H1 (cell line): Measurements from ENCODE around the gene OR51B4. TPM values are rescaled to one million over a fixed set of nuclear protein-coding genes. Genes with fewer than 3 reads are reported as not detected.
"Not testable (repeated sequence)": the region's sequence is repeated elsewhere in the genome, so short reads cannot be mapped to it uniquely, and the experiment has no call there.

Source experiments
- CTCF ChIA-PET: fragments of 300-600 bp; sonication (Branson Sonifier 250); formaldehyde crosslinking; loops from one replicate; lab custom pipeline; 2021; ENCODE audit not compliant: partially characterized antibody; lab: Charles Lee
- POLR2A ChIA-PET: fragments of 300-600 bp; sonication (Branson Sonifier 250); formaldehyde crosslinking; loops from one replicate; lab custom pipeline; 2021; ENCODE audit warnings: inconsistent platforms; ENCODE audit not compliant: partially characterized antibody; lab: Charles Lee
- DNase-seq, 2 experiments: peaks; one replicate each; pipeline versions ENCODE4 v3.0.0 to v3.0.0-alpha.2; 2010 to 2022; ENCODE audit warnings: low spot score in 2 of 2, low read depth in 1 of 2, mixed read lengths in 1 of 2
- FAIRE-seq: peaks from 2 replicates; lab custom pipeline; 2011; peaks lifted over from hg19 to GRCh38; lab: Jason Lieb, UNC
- H2AFZ ChIP-seq: 2 replicates; pipeline ENCODE4 v1.8.1; 2012; ENCODE audit warnings: low read length, inconsistent platforms
- H2AK5ac ChIP-seq: 2 replicates; pipeline ENCODE4 v1.6.1; 2013; ENCODE audit warnings: low read depth, low read length
- H2BK120ac ChIP-seq: replicated peaks from 2 replicates; pipeline ENCODE3; 2013; ENCODE audit warnings: low read depth, low read length, inconsistent platforms
- H2BK12ac ChIP-seq: 2 replicates; pipeline ENCODE4 v1.6.1; 2013; ENCODE audit warnings: low read depth, low read length
- H2BK15ac ChIP-seq: 2 replicates; pipeline ENCODE4 v1.6.1; 2013; ENCODE audit warnings: low read length
- H2BK20ac ChIP-seq: 2 replicates; pipeline ENCODE4 v1.6.1; 2013; ENCODE audit warnings: low read length
- H2BK5ac ChIP-seq: 2 replicates; pipeline ENCODE4 v1.6.1; 2013; ENCODE audit warnings: low read depth, low read length
- H3K14ac ChIP-seq: 2 replicates; pipeline ENCODE4 v1.6.1; 2013; ENCODE audit warnings: inconsistent platforms; ENCODE audit not compliant: insufficient read length
- H3K18ac ChIP-seq: 2 replicates; pipeline ENCODE4 v1.6.1; 2013; ENCODE audit warnings: low read length; ENCODE audit errors: extremely low read depth
- H3K23ac ChIP-seq: 2 replicates; pipeline ENCODE4 v1.6.1; 2013; ENCODE audit warnings: inconsistent platforms; ENCODE audit not compliant: insufficient read length
- H3K23me2 ChIP-seq: 2 replicates; pipeline ENCODE4 v1.6.1; 2013; ENCODE audit warnings: low read depth, low read length
- H3K27ac ChIP-seq: 2 replicates; pipeline ENCODE4 v1.6.1; 2011; ENCODE audit warnings: low read depth, low read length, inconsistent platforms
- H3K27me3 ChIP-seq, 4 experiments: replicated peaks in 1 of 4; 1 replicate in 1 of 4; 2 replicates in 3 of 4; pipeline versions ENCODE4 v1.6.1 to v1.8.1; 2011 to 2013; ENCODE audit warnings: low read length in 3 of 4, mild to moderate bottlenecking in 3 of 4, inconsistent platforms in 2 of 4, mixed read lengths in 2 of 4, moderate library complexity in 1 of 4; ENCODE audit not compliant: control insufficient read depth in 3 of 4, insufficient read depth in 3 of 4; ENCODE audit errors: extremely low read depth in 1 of 4
- H3K36me3 ChIP-seq, 4 experiments: 2 replicates each; pipeline versions ENCODE4 v1.6.1 to v1.8.1; 2011 to 2013; ENCODE audit warnings: mild to moderate bottlenecking in 4 of 4, low read length in 3 of 4, moderate library complexity in 2 of 4, control low read depth in 1 of 4, inconsistent platforms in 1 of 4; ENCODE audit not compliant: insufficient read depth in 4 of 4, control insufficient read depth in 2 of 4
- H3K4ac ChIP-seq: replicated peaks from 2 replicates; pipeline ENCODE3; 2013; ENCODE audit warnings: low read length, low read depth, mixed read lengths, inconsistent platforms; ENCODE audit not compliant: insufficient read length
- H3K4me1 ChIP-seq, 4 experiments: replicated peaks in 1 of 4; 1 replicate in 1 of 4; 2 replicates in 3 of 4; pipeline versions ENCODE4 v1.6.1 to v1.8.1; 2011 to 2013; ENCODE audit warnings: low read length in 3 of 4, inconsistent platforms in 2 of 4, mixed read lengths in 1 of 4; ENCODE audit not compliant: insufficient read depth in 4 of 4, control insufficient read depth in 3 of 4
- H3K4me2 ChIP-seq, 2 experiments: 2 replicates each; pipeline versions ENCODE4 v1.6.1 to v1.8.1; 2011 to 2013; ENCODE audit warnings: low read depth in 2 of 2, low read length in 2 of 2, control low read depth in 1 of 2, inconsistent platforms in 1 of 2, mild to moderate bottlenecking in 1 of 2; ENCODE audit not compliant: insufficient read depth in 1 of 2
- H3K4me3 ChIP-seq, 4 experiments: fragments of 200-600, 300-600 bp in 1 of 4; sonication (generic), shearing (Covaris generic), sonication (Bioruptor Twin) in 1 of 4; 2 replicates each; pipeline versions ENCODE4 v1.5.1 to v1.8.1; 2011 to 2016; ENCODE audit warnings: low read length in 4 of 4, low read depth in 3 of 4, control low read depth in 2 of 4, inconsistent platforms in 2 of 4, mild to moderate bottlenecking in 2 of 4, mixed read lengths in 1 of 4, moderate library complexity in 1 of 4; ENCODE audit not compliant: insufficient read depth in 2 of 4; ENCODE audit errors: extremely low read depth in 1 of 4
- H3K56ac ChIP-seq: replicated peaks from 2 replicates; pipeline ENCODE3; 2013; ENCODE audit warnings: low read depth, mild to moderate bottlenecking, mixed read lengths, low read length, inconsistent platforms; ENCODE audit not compliant: insufficient read length
- H3K79me1 ChIP-seq: 2 replicates; pipeline ENCODE4 v1.6.1; 2013; ENCODE audit warnings: low read depth, low read length, control low read depth
- H3K79me2 ChIP-seq, 2 experiments: 2 replicates each; pipeline versions ENCODE4 v1.6.1 to v1.8.1; 2012 to 2013; ENCODE audit warnings: low read length in 2 of 2, mild to moderate bottlenecking in 2 of 2, inconsistent platforms in 1 of 2; ENCODE audit not compliant: insufficient read depth in 2 of 2, control insufficient read depth in 1 of 2
- H3K9ac ChIP-seq, 4 experiments: replicated peaks in 1 of 4; 1 replicate in 1 of 4; 2 replicates in 3 of 4; pipeline versions ENCODE4 v1.6.1 to v1.8.1; 2011 to 2013; ENCODE audit warnings: low read depth in 3 of 4, low read length in 3 of 4, control low read depth in 2 of 4, mild to moderate bottlenecking in 2 of 4, moderate library complexity in 2 of 4, inconsistent platforms in 1 of 4; ENCODE audit errors: extremely low read depth in 1 of 4
- H3K9me3 ChIP-seq, 2 experiments: 2 replicates each; pipeline versions ENCODE4 v1.6.1 to v1.8.1; 2012 to 2013; ENCODE audit warnings: mild to moderate bottlenecking in 2 of 2, moderate library complexity in 2 of 2, control low read depth in 1 of 2, inconsistent platforms in 1 of 2, low read depth in 1 of 2, low read length in 1 of 2, mixed read lengths in 1 of 2; ENCODE audit not compliant: insufficient read depth in 2 of 2
- H4K20me1 ChIP-seq, 2 experiments: replicated peaks in 1 of 2; 2 replicates each; pipeline versions ENCODE3 to v1.8.1; 2011 to 2013; ENCODE audit warnings: inconsistent platforms in 2 of 2, low read length in 2 of 2, mild to moderate bottlenecking in 1 of 2; ENCODE audit not compliant: insufficient read depth in 2 of 2, control insufficient read depth in 1 of 2
- H4K5ac ChIP-seq: 2 replicates; pipeline ENCODE4 v1.6.1; 2013; ENCODE audit warnings: low read length, low read depth, mixed read lengths, inconsistent platforms; ENCODE audit not compliant: insufficient read length
- H4K8ac ChIP-seq: 2 replicates; pipeline ENCODE4 v1.8.0; 2013; ENCODE audit warnings: mild to moderate bottlenecking, moderate library complexity, low read length, inconsistent platforms; ENCODE audit not compliant: insufficient read depth; ENCODE audit errors: extremely low read depth
- H4K91ac ChIP-seq: replicated peaks from 2 replicates; pipeline ENCODE3; 2013; ENCODE audit warnings: low read length, mixed read lengths, inconsistent platforms; ENCODE audit not compliant: insufficient read length
- WGBS, 2 experiments: shearing (Covaris generic) in 1 of 2; methylation state at CpG; one replicate each; pipeline versions ENCODE4 v1.1.6 to v1.1.7; 2013 to 2015; ENCODE audit warnings: low lambda C conversion rate in 2 of 2, mixed read lengths in 2 of 2, inconsistent platforms in 1 of 2, low coverage in 1 of 2, missing lambda C conversion rate in 1 of 2; ENCODE audit not compliant: insufficient replicate concordance in 2 of 2, insufficient coverage in 1 of 2, insufficient read length in 1 of 2; ENCODE audit errors: extremely low coverage in 1 of 2, missing lambda C conversion rate in 1 of 2; 5-methylcytosine and 5-hydroxymethylcytosine counted together
- polyA plus RNA-seq, 7 experiments: library from polyadenylated mRNA; depleted of rRNA in 3 of 7; stranded (reverse) in 5 of 7; unstranded in 2 of 7; fragments of >200 nt in 5 of 7; fragments of 200-250 nt in 2 of 7; gene quantifications; 1 replicate in 5 of 7; 2 replicates in 1 of 7; 4 replicates in 1 of 7; pipeline versions ENCODE4 v1.2.1 to v1.2.3, GENCODE V29; 2011 to 2013; ENCODE audit warnings: missing spikeins in 2 of 7, mixed read lengths in 2 of 7
- total RNA-seq: library from RNA; stranded (reverse); fragmentation: NEBNext Ultra II Directional; extraction: Animal tissue kit (Norgen Biotek cat#: 25700); gene quantifications from 2 replicates; pipeline ENCODE4 v1.2.1, GENCODE V29; 2021
- TF ChIP-seq, protein P1 (sequence below), 3 experiments: IDR thresholded peaks; 1 replicate in 2 of 3; 2 replicates in 1 of 3; pipeline versions ENCODE4 v1.5.1 to v1.6.1; 2011; ENCODE audit warnings: low read length in 3 of 3, mild to moderate bottlenecking in 3 of 3, inconsistent platforms in 2 of 3, low read depth in 1 of 3, moderate library complexity in 1 of 3; ENCODE audit not compliant: insufficient read depth in 1 of 3; ENCODE audit errors: control extremely low read depth in 1 of 3

The OR51B4 gene
- total and polyA plus RNA-seq, 2 of the 8 experiments (the other 6 are each of a cell fraction or from before 2014, with no cell fraction given): not detected

DNA sequence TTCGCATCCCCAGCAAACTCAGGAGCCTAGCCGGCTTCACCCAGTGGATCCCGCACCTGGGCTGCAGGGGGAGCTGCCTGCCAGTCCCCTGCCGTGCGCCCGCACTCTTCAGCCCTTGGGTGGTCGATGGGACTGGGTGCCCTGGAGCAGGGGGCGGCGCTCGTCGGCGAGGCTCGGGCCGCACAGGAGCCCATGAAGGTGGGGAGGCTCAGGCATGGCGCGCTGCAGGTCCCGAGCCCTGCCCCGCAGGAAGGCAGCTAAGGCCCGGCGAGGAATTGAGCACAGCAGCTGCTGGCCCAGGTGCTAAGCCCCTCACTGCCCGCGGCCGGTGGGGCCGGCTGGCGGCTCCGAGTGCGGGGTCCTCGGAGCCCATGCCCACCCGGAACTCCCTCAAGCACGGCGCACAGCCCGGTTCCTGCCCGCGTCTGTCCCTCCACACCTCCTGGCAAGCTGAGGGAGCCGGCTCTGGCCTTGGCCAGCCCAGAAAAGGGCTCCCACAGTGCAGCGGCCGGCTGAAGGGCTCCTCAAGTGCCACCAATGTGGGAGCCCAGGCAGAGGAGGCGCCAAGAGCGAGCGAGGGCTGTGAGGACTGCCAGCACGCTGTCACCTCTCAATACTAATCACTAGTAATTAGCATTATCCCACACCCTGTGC is 7.3 kb downstream of the OR51B4 start:
- H3K18ac ChIP-seq, H3K23ac ChIP-seq, H3K4me1 ChIP-seq, H3K4me2 ChIP-seq, H2AFZ ChIP-seq, H2AK5ac ChIP-seq, FAIRE-seq, DNase-seq, H2BK20ac ChIP-seq, POLR2A ChIA-PET, H2BK120ac ChIP-seq, H3K27me3 ChIP-seq, H3K4ac ChIP-seq, H3K4me3 ChIP-seq, H4K20me1 ChIP-seq, H4K5ac ChIP-seq, H3K9me3 ChIP-seq, H3K79me2 ChIP-seq, H3K27ac ChIP-seq, H4K8ac ChIP-seq, H2BK5ac ChIP-seq, H4K91ac ChIP-seq, H2BK15ac ChIP-seq, H3K36me3 ChIP-seq, H3K79me1 ChIP-seq, H3K14ac ChIP-seq, H3K56ac ChIP-seq, H3K23me2 ChIP-seq, H2BK12ac ChIP-seq, H3K9ac ChIP-seq: not testable (repeated sequence)
- WGBS, 2 experiments: 94% methylated on average over 14 of the region's 41 CpGs; no CpG with 5 or more reads in 1 of the 2 experiments
- TF ChIP-seq, protein P1, sequence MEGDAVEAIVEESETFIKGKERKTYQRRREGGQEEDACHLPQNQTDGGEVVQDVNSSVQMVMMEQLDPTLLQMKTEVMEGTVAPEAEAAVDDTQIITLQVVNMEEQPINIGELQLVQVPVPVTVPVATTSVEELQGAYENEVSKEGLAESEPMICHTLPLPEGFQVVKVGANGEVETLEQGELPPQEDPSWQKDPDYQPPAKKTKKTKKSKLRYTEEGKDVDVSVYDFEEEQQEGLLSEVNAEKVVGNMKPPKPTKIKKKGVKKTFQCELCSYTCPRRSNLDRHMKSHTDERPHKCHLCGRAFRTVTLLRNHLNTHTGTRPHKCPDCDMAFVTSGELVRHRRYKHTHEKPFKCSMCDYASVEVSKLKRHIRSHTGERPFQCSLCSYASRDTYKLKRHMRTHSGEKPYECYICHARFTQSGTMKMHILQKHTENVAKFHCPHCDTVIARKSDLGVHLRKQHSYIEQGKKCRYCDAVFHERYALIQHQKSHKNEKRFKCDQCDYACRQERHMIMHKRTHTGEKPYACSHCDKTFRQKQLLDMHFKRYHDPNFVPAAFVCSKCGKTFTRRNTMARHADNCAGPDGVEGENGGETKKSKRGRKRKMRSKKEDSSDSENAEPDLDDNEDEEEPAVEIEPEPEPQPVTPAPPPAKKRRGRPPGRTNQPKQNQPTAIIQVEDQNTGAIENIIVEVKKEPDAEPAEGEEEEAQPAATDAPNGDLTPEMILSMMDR (IDR thresholded peaks at IDR 0.05; ENCODE audit: control extremely low read depth in 1 of 3, insufficient read depth in 1 of 3, low read depth in 1 of 3, low read length in 3 of 3): peak in 1 of 3 experiments; percentile 0; a peak in 1 of 4 replicates
- CTCF ChIA-PET: interaction anchor here (1.2 to 2.3 kb wide), 6 partner anchors 16 to 170 kb away, joined by 3 to 9 read pairs (median 6); no protein-coding TSS in a partner anchor
